ENCODE data around the gene CMC2.
A peak's percentile ranks its signal among the peaks of the same experiment; 100 is the strongest.

The CMC2 gene

DNA sequence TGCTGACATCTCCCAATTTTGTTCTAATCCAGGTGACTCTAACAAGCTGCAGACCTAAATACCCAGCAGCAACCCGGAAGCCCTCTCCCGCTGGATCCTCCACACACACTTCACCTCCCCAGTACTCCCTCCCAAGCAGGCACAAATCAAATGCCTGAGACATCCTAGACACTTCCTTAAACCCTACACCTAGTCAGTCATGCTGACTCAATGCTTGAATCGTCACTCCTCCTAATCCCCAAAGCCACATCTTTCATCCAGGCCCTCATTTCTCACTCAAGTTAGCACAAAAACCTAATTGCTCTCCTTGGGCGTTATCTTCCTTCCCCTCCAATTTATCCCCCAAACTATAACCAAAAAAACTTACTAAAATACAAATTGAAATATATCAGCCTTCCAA, 32.7 kb downstream of the CMC2 start:
- DNase-seq (ENCODE audit: low read depth): no peak

GRCh38 chr16:80972611-80973010, 34.1 kb downstream of the CMC2 start:
- DNase-seq (ENCODE audit: low read depth): no peak

DNA sequence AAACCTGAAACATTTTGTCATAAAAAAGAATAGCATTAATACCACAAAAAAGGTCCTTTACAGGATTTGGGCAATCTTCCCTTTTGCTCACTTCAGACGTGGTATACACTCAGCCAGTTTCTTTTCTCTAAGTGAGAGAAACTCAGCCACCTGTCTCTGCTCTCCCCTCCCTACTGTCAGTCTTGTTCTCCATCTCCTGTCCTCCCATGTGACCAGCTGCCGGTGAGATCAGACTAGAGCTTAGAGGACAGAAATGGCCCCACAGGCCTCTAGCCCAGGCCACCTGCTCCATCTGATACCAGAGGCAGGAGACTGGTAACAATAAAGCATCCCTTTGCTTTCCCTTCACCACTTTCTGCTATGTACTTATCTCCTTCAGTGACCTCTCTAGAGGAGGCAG, 34.9 kb downstream of the CMC2 start:
- DNase-seq (ENCODE audit: low read depth): no peak

DNA sequence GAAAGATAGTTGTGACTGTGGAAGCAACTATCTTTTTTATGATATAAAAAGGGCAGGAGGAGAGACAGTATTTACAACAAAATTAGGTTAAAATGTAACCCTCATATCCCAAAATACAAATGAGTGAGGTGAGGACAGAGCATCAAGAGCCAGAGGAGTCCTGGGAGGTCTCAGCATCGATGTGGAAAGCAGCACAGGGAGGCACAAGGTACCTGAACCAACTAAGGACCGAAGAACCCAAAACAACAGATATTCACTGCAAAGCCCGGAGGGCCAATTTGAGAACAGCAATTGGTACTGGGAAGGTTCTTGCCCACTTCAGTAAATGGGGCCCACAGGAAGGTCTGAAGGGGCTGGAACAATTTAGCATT, 37.6 kb downstream of the CMC2 start:
- DNase-seq (ENCODE audit: low read depth): no peak

- no peak for DNase-seq (ENCODE audit: low read depth)
These were observed 38.1 kb downstream of the CMC2 start for GRCh38 chr16:80968386-80969113.

DNA sequence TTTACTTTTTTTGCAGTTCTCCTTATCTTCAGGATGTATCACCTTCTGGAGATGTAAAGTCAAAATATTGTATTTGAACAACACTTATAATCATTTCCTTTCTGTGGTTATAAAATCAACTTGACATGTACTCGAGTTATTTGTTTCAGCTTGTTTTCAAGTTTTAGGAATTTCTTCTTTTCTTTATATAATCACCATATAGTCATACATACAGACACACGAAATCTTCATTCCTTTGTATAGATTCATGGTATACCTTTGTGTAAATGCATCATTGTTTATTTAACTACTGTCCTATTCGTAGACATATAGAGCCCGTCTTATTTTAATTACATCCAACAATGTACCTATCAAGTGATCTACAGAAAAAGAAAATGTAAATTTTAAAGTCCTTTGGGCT, 40.1 kb downstream of the CMC2 start:
- no peak for DNase-seq (ENCODE audit: low read depth)

- no peak for DNase-seq (ENCODE audit: low read depth)
These were observed 42.3 kb downstream of the CMC2 start for GRCh38 chr16:80964351-80964750.

- DNase-seq (ENCODE audit: low read depth): no peak
These were observed 43.8 kb downstream of the CMC2 start for GRCh38 chr16:80962879-80963278.

- DNase-seq (ENCODE audit: low read depth): no peak
These were observed 48.4 kb downstream of the CMC2 start for GRCh38 chr16:80958284-80958683.

DNA sequence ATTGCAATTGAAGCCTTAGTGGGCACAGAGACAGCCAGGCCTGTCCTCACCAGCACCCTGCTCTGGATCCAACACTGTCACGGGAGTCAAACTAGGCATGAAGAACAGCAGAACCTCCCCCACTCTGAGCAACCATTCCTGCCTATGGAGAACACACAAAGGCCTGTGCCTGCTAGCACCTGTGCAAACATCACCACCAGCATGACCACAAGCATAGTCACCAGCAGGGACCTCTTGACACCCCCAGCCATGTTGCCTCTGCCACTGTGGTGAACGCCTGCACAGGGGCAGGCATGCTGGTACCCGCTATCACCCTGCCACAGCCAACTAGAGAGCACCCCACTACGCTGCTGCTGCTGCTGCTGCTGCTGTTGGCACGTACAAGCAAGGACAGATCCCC, 51.7 kb downstream of the CMC2 start:
- no peak for DNase-seq (ENCODE audit: low read depth)

DNA sequence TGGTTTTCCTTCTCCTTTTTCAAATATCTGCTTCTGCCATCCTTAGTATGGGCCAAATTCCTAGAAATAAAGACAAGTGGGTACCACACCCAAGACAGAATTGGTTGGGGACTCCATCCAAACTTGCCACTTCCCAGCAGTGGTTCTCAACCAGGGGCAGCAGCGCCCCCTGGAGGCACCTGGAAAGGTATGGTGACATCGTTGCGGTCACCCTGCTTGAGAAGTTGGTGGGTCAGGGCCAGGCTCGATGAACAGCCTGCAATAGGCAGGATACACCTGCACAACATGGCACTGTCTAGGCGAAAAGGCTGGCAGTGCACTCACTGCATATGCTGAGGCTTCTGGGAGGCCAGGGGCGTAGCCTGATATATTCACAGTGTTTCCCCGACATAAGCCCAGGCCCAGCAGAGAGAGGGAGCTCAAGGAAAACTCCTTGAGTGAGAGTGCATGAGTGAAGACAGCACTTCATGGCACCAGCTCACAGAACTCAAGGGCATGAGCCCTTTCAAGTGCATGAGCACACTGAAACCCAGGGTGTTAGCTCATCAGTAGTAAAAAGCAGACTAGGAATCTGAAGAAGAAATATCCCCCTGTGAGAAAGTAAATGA, 57.7 kb downstream of the CMC2 start:
- peak; percentile 11 for DNase-seq (ENCODE audit: low read depth)

- DNase-seq (ENCODE audit: low read depth): no peak
These were observed 58.7 kb downstream of the CMC2 start for GRCh38 chr16:80947708-80948625.

- DNase-seq (ENCODE audit: low read depth): no peak
These were observed 59.4 kb downstream of the CMC2 start for GRCh38 chr16:80947239-80947638.

DNA sequence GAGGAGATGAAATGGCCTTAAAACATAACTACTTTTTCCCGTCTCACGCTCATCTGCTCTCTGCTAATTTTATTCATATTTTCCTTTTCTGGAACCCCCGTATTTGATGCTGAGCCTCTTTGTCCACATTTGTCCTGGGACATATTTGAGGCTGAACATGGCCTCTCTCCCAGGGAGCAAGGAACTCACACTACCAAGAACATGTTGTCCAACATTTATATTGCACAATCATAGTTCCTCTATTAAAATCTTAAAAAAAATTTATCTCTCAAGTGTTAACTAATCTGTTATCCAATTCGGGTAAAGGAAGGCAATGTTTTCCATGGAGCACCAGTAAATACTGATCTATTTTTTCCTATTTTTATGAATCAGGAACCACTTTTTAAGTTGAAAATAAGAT, 60.2 kb downstream of the CMC2 start:
- no peak for DNase-seq (ENCODE audit: low read depth)

- DNase-seq (ENCODE audit: low read depth): no peak
These were observed 66.4 kb downstream of the CMC2 start for GRCh38 chr16:80940069-80940856.

DNA sequence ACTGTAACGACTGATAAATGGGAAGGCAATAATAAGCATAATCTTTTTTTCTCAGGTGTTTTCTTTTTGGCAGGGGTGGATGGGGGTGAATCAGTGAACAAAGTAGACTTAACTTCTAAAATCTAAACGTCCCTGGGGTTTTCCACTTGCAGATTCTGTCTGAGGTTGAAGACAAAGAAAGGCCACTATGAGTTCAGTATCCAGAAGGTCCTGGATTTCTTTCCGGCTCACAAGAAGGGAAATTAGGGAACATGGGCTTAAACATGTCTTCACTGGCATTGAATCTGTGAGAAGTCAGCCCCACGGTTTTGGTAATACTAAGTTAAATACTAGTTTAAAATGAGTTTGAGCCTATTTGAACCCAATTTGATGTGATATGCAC, 67.8 kb downstream of the CMC2 start:
- no peak for DNase-seq (ENCODE audit: low read depth)

DNA sequence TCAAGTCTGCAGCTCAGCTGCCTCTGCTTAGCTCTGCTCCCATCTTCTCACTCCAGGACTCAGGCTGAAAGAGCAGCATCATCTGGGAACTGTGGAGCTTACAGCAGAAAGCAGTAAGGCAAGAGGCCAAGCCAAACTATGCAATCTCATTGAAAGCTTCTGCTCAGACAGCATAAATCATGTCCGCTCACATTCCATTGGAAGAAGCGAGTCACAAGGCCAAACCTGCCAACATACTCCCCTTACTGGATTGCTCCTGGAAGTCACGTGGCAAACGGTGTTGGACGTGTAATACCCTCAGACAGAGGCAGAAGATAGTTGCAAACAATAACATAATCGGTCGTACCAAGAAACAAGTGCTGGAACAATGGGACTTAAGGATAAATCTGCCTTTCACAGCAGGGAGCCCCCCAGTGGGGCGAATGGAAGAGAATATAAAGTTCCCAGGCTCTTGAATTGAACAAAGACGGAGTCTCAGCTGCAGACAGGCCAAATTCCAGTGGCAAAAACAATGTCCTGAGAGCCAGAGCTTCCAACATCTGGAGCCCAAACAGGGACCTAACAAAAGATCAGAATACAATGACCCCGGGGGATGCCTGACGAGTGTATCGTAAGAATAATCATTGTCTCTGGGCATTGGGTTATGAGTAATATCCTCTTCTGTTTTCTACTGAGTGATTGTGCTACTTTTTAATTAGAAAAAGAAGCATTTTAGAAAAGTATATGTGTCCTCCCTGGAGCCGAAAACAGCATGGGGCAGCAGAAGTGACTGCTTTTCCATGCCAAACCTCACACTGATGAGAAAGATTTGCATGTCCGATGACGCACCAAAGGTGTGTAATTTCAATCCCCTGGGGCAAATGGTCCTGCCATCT, 68.4 kb downstream of the CMC2 start:
- no peak for DNase-seq (ENCODE audit: low read depth)

- DNase-seq (ENCODE audit: low read depth): no peak
These were observed 70.3 kb downstream of the CMC2 start for GRCh38 chr16:80936410-80936809.

DNA sequence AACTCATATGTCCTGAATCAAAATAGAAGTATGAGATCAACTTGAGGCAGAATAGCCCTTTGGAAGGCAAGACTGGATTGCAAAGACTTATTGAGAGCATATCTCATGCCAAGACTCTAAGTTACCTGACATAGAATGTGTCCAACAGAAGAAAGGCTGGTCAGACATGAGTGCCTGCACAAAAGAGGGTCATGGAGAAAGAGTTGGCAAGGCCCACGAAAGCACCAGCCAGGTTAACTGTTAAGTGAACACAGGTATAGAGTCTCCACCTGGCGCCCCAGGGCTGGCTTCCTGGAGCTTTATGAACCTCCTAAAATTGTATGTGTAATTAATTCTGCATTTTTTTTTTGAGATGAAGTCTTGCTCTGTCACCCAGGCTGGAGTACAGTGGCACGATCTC, 71.0 kb downstream of the CMC2 start:
- DNase-seq (ENCODE audit: low read depth): no peak

DNA sequence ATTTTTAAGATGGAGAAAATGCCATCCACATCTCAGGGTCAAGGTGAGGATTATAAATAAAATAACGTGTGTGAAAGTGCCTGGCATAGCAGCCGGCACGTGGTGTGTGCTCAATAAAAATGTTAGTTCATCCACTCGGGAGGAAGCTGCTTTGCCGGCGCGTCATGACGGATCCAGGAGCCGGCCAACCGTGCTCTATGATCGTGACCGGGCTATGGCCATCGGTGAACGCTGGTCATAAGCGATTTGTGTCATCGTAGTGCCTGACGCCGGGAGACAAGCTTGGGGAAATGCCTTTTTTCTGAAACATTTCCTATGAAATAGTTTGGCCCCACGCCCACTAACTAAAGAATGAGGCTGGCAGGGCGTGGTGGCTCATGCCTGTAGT, 74.0 kb downstream of the CMC2 start:
- no peak for DNase-seq (ENCODE audit: low read depth)
